HepG2 (cell line): Measurements from ENCODE around the gene DCP2. TPM values are rescaled to one million over a fixed set of nuclear protein-coding genes. Genes with fewer than 3 reads are reported as not detected.
A peak's percentile ranks its signal among the peaks of the same experiment; 100 is the strongest.

Experiments
- ATAC-seq: fragments of 200-7000 bp; cut with Tn5 transposase; 3 replicates; pipeline ENCODE4 v1.9.1; 2020; ENCODE audit warnings: mild to moderate bottlenecking, moderate library complexity
- BruUV-seq: library from RNA; stranded (reverse); fragments of 400-500 nt; replicated peaks from 2 replicates; lab custom pipeline; 2021; lab: Mats Ljungman, UMichigan
- CTCF ChIA-PET: fragments of 300-600 bp; formaldehyde crosslinking; extraction: SDS; loops from one replicate; lab custom pipeline; 2021; ENCODE audit warnings: low total read pairs, inconsistent platforms, low intra/inter-chr PET ratio; lab: Yijun Ruan, JAX
- POLR2A ChIA-PET: fragments of 350-600 bp; sonication (Branson Sonifier 250); formaldehyde crosslinking; loops from one replicate; lab custom pipeline; 2020; ENCODE audit warnings: antibody characterized with exemption, inconsistent platforms; lab: Yijun Ruan, JAX
- DNase-seq: peaks from one replicate; pipeline ENCODE4 v3.0.0-alpha.2; 2015; ENCODE audit warnings: low spot score
- FAIRE-seq: peaks from 3 replicates; lab custom pipeline; 2011; peaks lifted over from hg19 to GRCh38; lab: Jason Lieb, UNC
- H2AFZ ChIP-seq: one replicate; pipeline ENCODE4 v1.6.1; 2011; ENCODE audit warnings: low read length, inconsistent platforms
- H3K27ac ChIP-seq: fragments of 300-600 bp; 3 replicates; pipeline ENCODE4 v1.8.0; 2011; ENCODE audit warnings: mixed run types, mild to moderate bottlenecking, mixed read lengths, low read length, inconsistent platforms; ENCODE audit not compliant: insufficient read depth; ENCODE audit errors: extremely low read length
- H3K27me3 ChIP-seq, 2 experiments: fragments of 200-600 bp in 1 of 2; 2 replicates in 1 of 2; 3 replicates in 1 of 2; pipeline versions ENCODE4 v1.6.0 to v1.8.0; 2011; ENCODE audit warnings: low read length in 2 of 2, mild to moderate bottlenecking in 2 of 2, moderate library complexity in 2 of 2, inconsistent platforms in 1 of 2; ENCODE audit not compliant: insufficient read depth in 2 of 2, control insufficient read depth in 1 of 2
- H3K36me3 ChIP-seq, 2 experiments: fragments of 200-600 bp in 1 of 2; replicated peaks in 1 of 2; 2 replicates in 1 of 2; 3 replicates in 1 of 2; pipeline versions ENCODE4 v1.5.1 to v1.8.0; 2011; ENCODE audit warnings: low read length in 2 of 2, inconsistent platforms in 1 of 2; ENCODE audit not compliant: insufficient read depth in 2 of 2, control insufficient read depth in 1 of 2
- H3K4me1 ChIP-seq: 2 replicates; pipeline ENCODE4 v1.5.1; 2012; ENCODE audit warnings: low read length, inconsistent platforms; ENCODE audit not compliant: insufficient read depth
- H3K4me2 ChIP-seq: 2 replicates; pipeline ENCODE4 v1.6.0; 2011; ENCODE audit warnings: low read depth, low read length, inconsistent platforms
- H3K4me3 ChIP-seq, 3 experiments: fragments of 200-600 bp in 1 of 3; sonication (generic), shearing (Covaris generic) in 1 of 3; replicated peaks in 1 of 3; 2 replicates each; pipeline ENCODE4 v1.5.1; 2011 to 2016; ENCODE audit warnings: low read length in 3 of 3, inconsistent platforms in 2 of 3, low read depth in 2 of 3, mild to moderate bottlenecking in 2 of 3, control low read depth in 1 of 3, mixed read lengths in 1 of 3; ENCODE audit not compliant: insufficient read depth in 1 of 3
- H3K79me2 ChIP-seq: one replicate; pipeline ENCODE4 v1.6.1; 2011; ENCODE audit warnings: low read length, inconsistent platforms; ENCODE audit not compliant: insufficient read depth
- H3K9ac ChIP-seq: 2 replicates; pipeline ENCODE4 v1.6.0; 2011; ENCODE audit warnings: mild to moderate bottlenecking, low read depth, low read length, inconsistent platforms; ENCODE audit not compliant: insufficient read depth
- H3K9me3 ChIP-seq: 2 replicates; pipeline ENCODE4 v1.5.1; 2012; ENCODE audit warnings: mild to moderate bottlenecking, low read length
- H4K20me1 ChIP-seq: 2 replicates; pipeline ENCODE4 v1.6.0; 2011; ENCODE audit warnings: inconsistent platforms, mild to moderate bottlenecking, low read length, moderate library complexity; ENCODE audit not compliant: insufficient read depth
- ARNTL ChIP-seq: sonication (generic); formaldehyde crosslinking; IDR thresholded peaks from 2 replicates; pipeline ENCODE4 v1.4.0; 2020; ENCODE audit warnings: mild to moderate bottlenecking, missing genetic modification reagents
- HCFC1 ChIP-seq: fragments of 150-350 bp; IDR thresholded peaks from 2 replicates; pipeline ENCODE4 v1.6.1; 2014; ENCODE audit warnings: low read depth, low read length
- HIVEP1 ChIP-seq: sonication (generic); formaldehyde crosslinking; IDR thresholded peaks from 2 replicates; pipeline ENCODE4 v1.4.0; 2020; ENCODE audit warnings: mild to moderate bottlenecking, missing genetic modification reagents
- MEIS1 ChIP-seq: sonication (generic); formaldehyde crosslinking; IDR thresholded peaks from 2 replicates; pipeline ENCODE4 v1.9.0; 2021; ENCODE audit warnings: mild to moderate bottlenecking, missing genetic modification reagents, moderate library complexity, borderline replicate concordance
- NR2F2 ChIP-seq: IDR thresholded peaks from 2 replicates; pipeline ENCODE4 v1.6.1; 2012; ENCODE audit warnings: low read depth, inconsistent platforms, borderline replicate concordance
- PHF8 ChIP-seq: sonication (generic); formaldehyde crosslinking; IDR thresholded peaks from 2 replicates; pipeline ENCODE4 v1.5.0; 2020; ENCODE audit warnings: missing genetic modification reagents
- XRCC5 ChIP-seq: fragments of 200-400 bp; formaldehyde crosslinking; optimal IDR thresholded peaks from 2 replicates; pipeline ENCODE3; 2017; ENCODE audit warnings: mild to moderate bottlenecking, low read length
- WGBS: methylation state at CpG from one replicate; pipeline ENCODE4 v1.1.6; 2017; ENCODE audit warnings: low lambda C conversion rate; 5-methylcytosine and 5-hydroxymethylcytosine counted together
- in situ Hi-C: cut with HindIII; loops from 2 replicates; pipeline ENCODE4 v1.10.0; 2017; ENCODE audit warnings: low pct_unique_long_range_greater_than_20kb; ENCODE audit not compliant: extremely low pct_ligation_motif_present
- intact Hi-C: fragments of 100-400 bp; cut with micrococcal nuclease; formaldehyde crosslinking; loops from one replicate; pipeline ENCODE4 v1.10.0; 2022; ENCODE audit not compliant: unreplicated experiment
- polyA plus RNA-seq, 8 experiments: library from polyadenylated mRNA; depleted of rRNA in 3 of 8; stranded (reverse) in 7 of 8; unstranded in 1 of 8; fragments of >200 nt; fragmentation: Illumina TruSeq in 4 of 8; extraction: Trizol in 4 of 8; gene quantifications; 2 replicates each; pipeline versions ENCODE4 v1.2.1 to v1.2.3, GENCODE V29; 2011 to 2016; ENCODE audit warnings: low read depth in 4 of 8, missing spikeins in 1 of 8, mixed read lengths in 1 of 8; ENCODE audit not compliant: insufficient read depth in 1 of 8
- total RNA-seq, 5 experiments: library from RNA; depleted of rRNA; stranded (reverse); fragments of >200 nt; fragmentation: Illumina TruSeq; extraction: Trizol; gene quantifications; 2 replicates each; pipeline ENCODE4 v1.2.3, GENCODE V29; 2016; ENCODE audit warnings: low read depth in 1 of 5
- TF ChIP-seq, protein P1 (sequence below): sonication (generic); formaldehyde crosslinking; IDR thresholded peaks from 2 replicates; pipeline ENCODE4 v1.4.0; 2020; ENCODE audit warnings: mild to moderate bottlenecking, missing genetic modification reagents
- TF ChIP-seq, protein P2 (sequence below): sonication (generic); formaldehyde crosslinking; IDR thresholded peaks from 2 replicates; pipeline ENCODE4 v1.5.0; 2020; ENCODE audit warnings: mild to moderate bottlenecking, missing genetic modification reagents, moderate library complexity

The DCP2 gene
- total and polyA plus RNA-seq, 2 of the 13 experiments (the other 11 are each of a cell fraction or from before 2014, with no cell fraction given): 16.2 to 63.4 TPM

DNA sequence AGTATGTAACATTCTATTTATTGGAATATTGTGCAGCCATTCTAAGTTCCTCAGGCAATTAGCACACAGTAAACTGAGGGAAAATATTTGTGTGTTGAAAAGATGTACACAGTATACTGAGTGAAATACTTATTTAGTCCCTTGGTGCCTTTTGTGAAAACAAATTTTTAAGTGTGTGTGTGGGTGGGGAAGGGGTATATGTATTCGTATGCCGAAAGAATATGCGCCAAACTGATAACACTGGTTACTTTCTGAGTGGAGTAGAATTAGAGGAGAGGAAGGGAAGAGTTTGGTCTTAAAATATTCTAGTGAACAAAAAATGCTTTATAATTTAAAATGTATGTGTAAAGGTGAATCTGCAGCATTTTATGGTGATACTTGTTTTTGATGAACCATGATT is 3.1 kb downstream of the DCP2 start:
- Histone ChIP-seq H3K27me3 (no peaks in the 10 kb centered on the region; a peak in 1 of 5 replicates), H3K79me2 (peaks cover 82% of the 10 kb centered on the region), H4K20me1 (peaks cover 21% of the 10 kb centered on the region), H3K9me3 (no peaks in the 10 kb centered on the region), H2AFZ (no peak overlapping the region), H3K9ac (peak overlapping the region; percentile 84), H3K27ac (peak overlapping the region; percentile 28), H3K4me2 (peak overlapping the region; percentile 85), H3K36me3 (peaks cover 2 to 13% of the 10 kb centered on the region in 2 experiments; a peak in 4 of 5 replicates), H3K4me3 (peak overlapping the region; percentile 39 to 93 (median 87); a peak in 5 of 6 replicates), H3K4me1 (peaks cover 59% of the 10 kb centered on the region)
- TF ChIP-seq, protein P1, sequence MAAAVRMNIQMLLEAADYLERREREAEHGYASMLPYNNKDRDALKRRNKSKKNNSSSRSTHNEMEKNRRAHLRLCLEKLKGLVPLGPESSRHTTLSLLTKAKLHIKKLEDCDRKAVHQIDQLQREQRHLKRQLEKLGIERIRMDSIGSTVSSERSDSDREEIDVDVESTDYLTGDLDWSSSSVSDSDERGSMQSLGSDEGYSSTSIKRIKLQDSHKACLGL (CRISPR knock-in tag): no peak
- TF ChIP-seq XRCC5: no peak
- no peak for TF ChIP-seq PHF8 (CRISPR knock-in tag)
- no peak for TF ChIP-seq HIVEP1 (CRISPR knock-in tag)
- TF ChIP-seq MEIS1 (CRISPR knock-in tag): no peak
- no peak for TF ChIP-seq ARNTL (CRISPR knock-in tag)
- TF ChIP-seq NR2F2: no peak
- TF ChIP-seq HCFC1: no peak
- TF ChIP-seq, protein P2, sequence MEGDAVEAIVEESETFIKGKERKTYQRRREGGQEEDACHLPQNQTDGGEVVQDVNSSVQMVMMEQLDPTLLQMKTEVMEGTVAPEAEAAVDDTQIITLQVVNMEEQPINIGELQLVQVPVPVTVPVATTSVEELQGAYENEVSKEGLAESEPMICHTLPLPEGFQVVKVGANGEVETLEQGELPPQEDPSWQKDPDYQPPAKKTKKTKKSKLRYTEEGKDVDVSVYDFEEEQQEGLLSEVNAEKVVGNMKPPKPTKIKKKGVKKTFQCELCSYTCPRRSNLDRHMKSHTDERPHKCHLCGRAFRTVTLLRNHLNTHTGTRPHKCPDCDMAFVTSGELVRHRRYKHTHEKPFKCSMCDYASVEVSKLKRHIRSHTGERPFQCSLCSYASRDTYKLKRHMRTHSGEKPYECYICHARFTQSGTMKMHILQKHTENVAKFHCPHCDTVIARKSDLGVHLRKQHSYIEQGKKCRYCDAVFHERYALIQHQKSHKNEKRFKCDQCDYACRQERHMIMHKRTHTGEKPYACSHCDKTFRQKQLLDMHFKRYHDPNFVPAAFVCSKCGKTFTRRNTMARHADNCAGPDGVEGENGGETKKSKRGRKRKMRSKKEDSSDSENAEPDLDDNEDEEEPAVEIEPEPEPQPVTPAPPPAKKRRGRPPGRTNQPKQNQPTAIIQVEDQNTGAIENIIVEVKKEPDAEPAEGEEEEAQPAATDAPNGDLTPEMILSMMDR (CRISPR knock-in tag): no peak
- intact Hi-C loops (loop anchor here (5.0 kb wide), 1 partner anchor 57 kb away; the partner anchor contains the start of gene REEP5), in situ Hi-C loops (no loop called here)
- DNase-seq: no peak
- no peak for ATAC-seq
- 57% methylated on average over 3 of the region's 3 CpGs for WGBS
- no peak for FAIRE-seq
- ChIA-PET POLR2A (interaction anchor here (1.7 to 4.0 kb wide), 2 partner anchors 11 to 41 kb away, joined by 4 to 16 read pairs; no protein-coding TSS in a partner anchor), CTCF (no interaction called here)
- no TSS peak for BruUV-seq
